Chondrocyte (in vitro differentiated cells): ENCODE results near the gene NDUFV3. TPM values are rescaled to one million over a fixed set of nuclear protein-coding genes. Genes with fewer than 3 reads are reported as not detected.
A peak's percentile ranks its signal among the peaks of the same experiment; 100 is the strongest.

Experiments
- DNase-seq: peaks from one replicate; pipeline ENCODE4 v3.0.0; 2021; ENCODE audit warnings: mixed read lengths, low spot score
- H3K27ac Mint-ChIP-seq: one replicate; pipeline ENCODE4 v1.8.0; 2021; ENCODE audit warnings: mild to moderate bottlenecking, moderate library complexity, mixed read lengths; ENCODE audit not compliant: unreplicated experiment
- H3K27me3 Mint-ChIP-seq: 2 replicates; pipeline ENCODE4 v1.8.0; 2021; ENCODE audit warnings: low read depth, mixed read lengths
- H3K36me3 Mint-ChIP-seq: 2 replicates; pipeline ENCODE4 v1.8.0; 2021; ENCODE audit warnings: low read depth, mixed read lengths
- H3K4me1 Mint-ChIP-seq: 2 replicates; pipeline ENCODE4 v1.8.0; 2021; ENCODE audit warnings: low read depth, mild to moderate bottlenecking, mixed read lengths
- H3K4me3 Mint-ChIP-seq: one replicate; pipeline ENCODE4 v1.8.0; 2021; ENCODE audit warnings: mild to moderate bottlenecking, moderate library complexity, mixed read lengths; ENCODE audit not compliant: unreplicated experiment
- H3K9me3 Mint-ChIP-seq: 2 replicates; pipeline ENCODE4 v1.8.0; 2021; ENCODE audit warnings: low read depth, mixed read lengths
- CTCF ChIP-seq: fragments of 200-600 bp; sonication (generic); IDR thresholded peaks from 2 replicates; pipeline ENCODE4 v1.5.0; 2021; ENCODE audit warnings: antibody characterized with exemption, mild to moderate bottlenecking, moderate library complexity
- total RNA-seq: library from RNA; stranded (reverse); gene quantifications from 3 replicates; pipeline ENCODE4 v1.2.1, GENCODE V29; 2021

NDUFV3 gene
- total RNA-seq, 1 donor from 2014 or later, result 41.7 TPM

- no peaks in the 10 kb centered on the region for H3K27me3 Mint-ChIP-seq
- H3K27ac Mint-ChIP-seq, result no peak overlapping the region
Measured at GRCh38 chr21:42862774-42863503, 30.2 kb upstream of the NDUFV3 start.

DNA sequence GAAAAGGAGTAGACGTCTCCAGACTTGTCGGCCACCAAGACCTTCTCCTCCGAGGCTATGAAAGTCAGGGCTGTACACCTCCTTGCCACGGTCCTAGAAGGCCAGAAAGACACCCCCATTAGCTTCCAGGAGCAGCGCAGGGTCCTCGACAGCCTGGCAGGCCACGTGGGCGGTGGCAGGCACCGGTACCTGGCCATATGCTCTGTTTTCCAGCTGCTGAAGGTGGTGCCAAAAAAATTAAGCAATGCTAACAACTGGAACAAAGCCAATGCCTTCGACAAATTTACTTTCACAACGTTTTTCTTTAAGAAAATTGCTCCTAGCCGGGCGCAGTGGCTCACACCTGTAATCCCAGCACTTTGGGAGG is 29.6 kb upstream of the NDUFV3 start:
- Mint-ChIP-seq H3K36me3 (peaks cover 13% of the 10 kb centered on the region), H3K9me3 (no peaks in the 10 kb centered on the region), H3K4me1 (peaks cover 4% of the 10 kb centered on the region), H3K4me3 (no peak overlapping the region), H3K27me3 (no peaks in the 10 kb centered on the region), H3K27ac (no peak overlapping the region)
- no peak for DNase-seq
- no peak for TF ChIP-seq CTCF

More at GRCh38 chr21:42862774-42863503, 30.2 kb upstream of the NDUFV3 start:
- DNase-seq, result no peak
- Mint-ChIP-seq H3K36me3 (peaks cover 12% of the 10 kb centered on the region), H3K4me1 (peaks cover 4% of the 10 kb centered on the region), H3K9me3 (no peaks in the 10 kb centered on the region), H3K4me3 (no peak overlapping the region)
- no peak for TF ChIP-seq CTCF

DNA sequence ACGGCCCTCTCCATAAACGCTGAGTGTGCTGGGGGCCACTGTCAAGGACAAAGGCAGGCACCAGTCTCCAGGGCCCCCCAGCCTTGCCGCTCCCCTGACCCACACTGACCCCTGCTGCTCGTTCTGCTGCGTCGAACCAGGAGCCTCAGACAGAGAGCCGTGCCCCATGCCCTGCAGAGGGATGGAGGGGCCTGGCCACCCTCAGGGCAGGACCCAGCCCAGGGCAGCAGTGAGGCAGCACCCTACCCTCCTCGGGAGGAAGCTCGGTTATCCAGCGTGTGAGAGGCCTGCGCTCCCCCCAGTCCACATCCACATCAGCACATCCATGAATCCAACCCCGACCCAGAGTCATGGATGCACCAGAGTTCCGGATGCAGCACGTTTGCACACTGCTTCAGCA is 28.8 kb upstream of the NDUFV3 start:
- no peak overlapping the region for H3K4me3 Mint-ChIP-seq
- H3K4me1 Mint-ChIP-seq, result peaks cover 4% of the 10 kb centered on the region
- no peak overlapping the region for H3K27ac Mint-ChIP-seq
- H3K9me3 Mint-ChIP-seq, result no peaks in the 10 kb centered on the region
- TF ChIP-seq CTCF, result peak; percentile 11
- no peaks in the 10 kb centered on the region for H3K27me3 Mint-ChIP-seq
- peaks cover 13% of the 10 kb centered on the region for H3K36me3 Mint-ChIP-seq
- no peak for DNase-seq

- TF ChIP-seq CTCF, result no peak
- H3K27me3 Mint-ChIP-seq, result no peaks in the 10 kb centered on the region
- H3K36me3 Mint-ChIP-seq, result peaks cover 15% of the 10 kb centered on the region
- H3K27ac Mint-ChIP-seq, result no peak overlapping the region
- H3K4me3 Mint-ChIP-seq, result no peak overlapping the region
- H3K9me3 Mint-ChIP-seq, result no peaks in the 10 kb centered on the region
- DNase-seq, result no peak
- H3K4me1 Mint-ChIP-seq, result peaks cover 4% of the 10 kb centered on the region
Measured at GRCh38 chr21:42864815-42865775, 28.0 kb upstream of the NDUFV3 start.

GRCh38 chr21:42865776-42866160 is 27.3 kb upstream of the NDUFV3 start:
- H3K36me3 Mint-ChIP-seq, result peaks cover 15% of the 10 kb centered on the region
- H3K27ac Mint-ChIP-seq, result no peak overlapping the region
- no peak overlapping the region for H3K4me3 Mint-ChIP-seq
- no peaks in the 10 kb centered on the region for H3K9me3 Mint-ChIP-seq
- no peak for DNase-seq
- H3K27me3 Mint-ChIP-seq, result no peaks in the 10 kb centered on the region
- H3K4me1 Mint-ChIP-seq, result peaks cover 4% of the 10 kb centered on the region
- TF ChIP-seq CTCF, result no peak
